Measurements from ENCODE around the gene ATP9B.
"Not testable (repeated sequence)": the region's sequence is repeated elsewhere in the genome, so short reads cannot be mapped to it uniquely, and the experiment has no call there.

The ATP9B gene

GRCh38 chr18:79327915-79328314, 258.7 kb downstream of the ATP9B start:
- not testable (repeated sequence) for DNase-seq (ENCODE audit: low read depth in 1 of 2, low spot score in 1 of 2)

GRCh38 chr18:79328887-79329286, 259.7 kb downstream of the ATP9B start:
- DNase-seq (ENCODE audit: low read depth in 1 of 2, low spot score in 1 of 2): no peak

GRCh38 chr18:79329786-79330185, 260.6 kb downstream of the ATP9B start:
- DNase-seq (ENCODE audit: low read depth in 1 of 2, low spot score in 1 of 2): no peak

GRCh38 chr18:79332646-79333045, 263.5 kb downstream of the ATP9B start:
- no peak for DNase-seq (ENCODE audit: low read depth in 1 of 2, low spot score in 1 of 2)

GRCh38 chr18:79333046-79333445, 263.9 kb downstream of the ATP9B start:
- no peak for DNase-seq (ENCODE audit: low read depth in 1 of 2, low spot score in 1 of 2)

GRCh38 chr18:79334496-79335233, 265.5 kb downstream of the ATP9B start:
- no peak for DNase-seq (ENCODE audit: low read depth in 1 of 2, low spot score in 1 of 2)

- DNase-seq (ENCODE audit: low read depth in 1 of 2, low spot score in 1 of 2): no peak
Measured at GRCh38 chr18:79335833-79336360, 266.7 kb downstream of the ATP9B start.

- DNase-seq (ENCODE audit: low read depth in 1 of 2, low spot score in 1 of 2): no peak
Measured at GRCh38 chr18:79336556-79337142, 267.5 kb downstream of the ATP9B start.

- no peak for DNase-seq (ENCODE audit: low read depth in 1 of 2, low spot score in 1 of 2)
Measured at GRCh38 chr18:79337184-79337583, 268.0 kb downstream of the ATP9B start.

GRCh38 chr18:79337620-79338019, 268.4 kb downstream of the ATP9B start:
- DNase-seq (ENCODE audit: low read depth in 1 of 2, low spot score in 1 of 2): no peak

- DNase-seq (ENCODE audit: low read depth in 1 of 2, low spot score in 1 of 2): no peak
Measured at GRCh38 chr18:79339094-79339908, 270.1 kb downstream of the ATP9B start.

- DNase-seq (ENCODE audit: low read depth in 1 of 2, low spot score in 1 of 2): no peak
Measured at GRCh38 chr18:79343567-79344207, 274.5 kb downstream of the ATP9B start.

- DNase-seq (ENCODE audit: low read depth in 1 of 2, low spot score in 1 of 2): no peak
Measured at GRCh38 chr18:79344208-79344581, 275.0 kb downstream of the ATP9B start.

GRCh38 chr18:79345366-79345765, 276.2 kb downstream of the ATP9B start:
- no peak for DNase-seq (ENCODE audit: low read depth in 1 of 2, low spot score in 1 of 2)

GRCh38 chr18:79345981-79346380, 276.8 kb downstream of the ATP9B start:
- no peak for DNase-seq (ENCODE audit: low read depth in 1 of 2, low spot score in 1 of 2)

- no peak for DNase-seq (ENCODE audit: low read depth in 1 of 2, low spot score in 1 of 2)
Measured at GRCh38 chr18:79348066-79348465, 278.9 kb downstream of the ATP9B start.

- DNase-seq (ENCODE audit: low read depth in 1 of 2, low spot score in 1 of 2): no peak
Measured at GRCh38 chr18:79352432-79352831, 283.2 kb downstream of the ATP9B start.

- no peak for DNase-seq (ENCODE audit: low read depth in 1 of 2, low spot score in 1 of 2)
Measured at GRCh38 chr18:79353267-79353666, 284.1 kb downstream of the ATP9B start.

GRCh38 chr18:79354350-79354749, 285.2 kb downstream of the ATP9B start:
- DNase-seq (ENCODE audit: low read depth in 1 of 2, low spot score in 1 of 2): no peak

GRCh38 chr18:79355433-79356335, 286.5 kb downstream of the ATP9B start:
- no peak for DNase-seq (ENCODE audit: low read depth in 1 of 2, low spot score in 1 of 2)
